ENCODE data around the gene NCBP3. TPM values are rescaled to one million over a fixed set of nuclear protein-coding genes. Genes with fewer than 3 reads are reported as not detected.

NCBP3 gene
- total and polyA plus RNA-seq, 9 of the 15 experiments (the other 6 are each of a cell fraction or from before 2014, with no cell fraction given), result 3.1 to 25.5 (median 20.5) TPM

GRCh38 chr17:3892095-3892998 is 46.3 kb upstream of the NCBP3 start (continued):
- TF ChIP-seq NFIC (IDR thresholded peaks at IDR 0.05) (no peak), FOXA3 (CRISPR knock-in tag; conservative IDR thresholded peaks at IDR 0.05 in 1 of 2, IDR thresholded peaks at IDR 0.05 in 1 of 2) (no peak), RBM39 (optimal IDR thresholded peaks at IDR 0.05; ENCODE audit: low read depth, low read length) (no peak), KDM4B (IDR thresholded peaks at IDR 0.05; ENCODE audit: borderline replicate concordance in 2 of 2, low read depth in 1 of 2) (no peak), HCFC1 (IDR thresholded peaks at IDR 0.05; ENCODE audit: low read depth, low read length) (no peak), ZNF175 (CRISPR knock-in tag; IDR thresholded peaks at IDR 0.05; ENCODE audit: low read depth) (no peak), BHLHE40 (IDR thresholded peaks at IDR 0.05; ENCODE audit: low read length) (peak; percentile 86), ZNF518B (CRISPR knock-in tag; IDR thresholded peaks at IDR 0.05) (no peak), BCLAF1 (IDR thresholded peaks at IDR 0.05; ENCODE audit: borderline replicate concordance in 1 of 2, control insufficient read depth in 1 of 2, low read depth in 2 of 2, low read length in 1 of 2) (no peak), BCOR (IDR thresholded peaks at IDR 0.05) (no peak), PREB (CRISPR knock-in tag; IDR thresholded peaks at IDR 0.05) (no peak), USF1 (CRISPR knock-in tag; IDR thresholded peaks at IDR 0.05) (peak; percentile 88), E2F4 (CRISPR knock-in tag; IDR thresholded peaks at IDR 0.05; ENCODE audit: low read depth) (no peak), KDM2B (CRISPR knock-in tag; IDR thresholded peaks at IDR 0.05) (no peak; the same call in 1 of the 2 replicates), SRSF9 (IDR thresholded peaks at IDR 0.05; ENCODE audit: borderline replicate concordance, low read depth, low read length) (no peak), MAFK (IDR thresholded peaks at IDR 0.05; ENCODE audit: low read length) (no peak), TEAD2 (tag; IDR thresholded peaks at IDR 0.05) (no peak)
